Lower leg skin (tissue), 3 donors: ENCODE results near the gene PTHLH.

ENCODE experiments used
- POLR2A ChIP-seq, 2 donors: fragments of 450-650 bp; IDR thresholded peaks; one replicate each; pipeline ENCODE4 v1.6.1; 2016 to 2017; ENCODE audit warnings: antibody characterized with exemption in 2 of 2, mild to moderate bottlenecking in 1 of 2, moderate library complexity in 1 of 2
- TF ChIP-seq, protein P1 (sequence below), 3 donors: fragments of 450-650 bp; IDR thresholded peaks; one replicate each; pipeline ENCODE4 v1.5.1; 2016; ENCODE audit warnings: antibody characterized with exemption in 3 of 3, mild to moderate bottlenecking in 3 of 3, moderate library complexity in 2 of 3

DNA sequence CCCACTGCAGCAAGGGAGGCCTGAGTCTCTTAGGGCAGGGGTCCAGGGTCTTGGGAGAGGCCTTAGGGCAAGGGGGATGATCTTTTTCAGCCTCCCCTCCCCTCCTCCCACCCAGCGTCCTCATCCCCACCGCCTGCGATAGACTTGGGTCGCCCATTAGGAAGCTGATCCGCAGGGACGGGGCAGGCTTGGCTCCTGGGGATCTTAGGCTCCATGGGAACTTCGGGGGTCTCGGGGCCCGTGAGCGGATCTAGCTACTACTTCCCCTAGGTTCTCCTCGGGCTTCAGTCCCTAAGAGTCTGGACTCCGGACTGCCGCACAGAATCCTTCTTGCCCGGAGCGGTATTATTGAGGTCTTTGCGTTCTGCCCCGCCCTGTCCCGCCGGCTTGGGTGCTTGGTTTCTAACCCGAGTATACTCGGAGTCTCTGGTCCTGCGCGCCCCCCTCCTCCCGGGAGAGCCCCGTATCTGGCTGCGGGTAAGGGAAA lies 2.2 kb upstream of the PTHLH start:
- TF ChIP-seq, protein P1, sequence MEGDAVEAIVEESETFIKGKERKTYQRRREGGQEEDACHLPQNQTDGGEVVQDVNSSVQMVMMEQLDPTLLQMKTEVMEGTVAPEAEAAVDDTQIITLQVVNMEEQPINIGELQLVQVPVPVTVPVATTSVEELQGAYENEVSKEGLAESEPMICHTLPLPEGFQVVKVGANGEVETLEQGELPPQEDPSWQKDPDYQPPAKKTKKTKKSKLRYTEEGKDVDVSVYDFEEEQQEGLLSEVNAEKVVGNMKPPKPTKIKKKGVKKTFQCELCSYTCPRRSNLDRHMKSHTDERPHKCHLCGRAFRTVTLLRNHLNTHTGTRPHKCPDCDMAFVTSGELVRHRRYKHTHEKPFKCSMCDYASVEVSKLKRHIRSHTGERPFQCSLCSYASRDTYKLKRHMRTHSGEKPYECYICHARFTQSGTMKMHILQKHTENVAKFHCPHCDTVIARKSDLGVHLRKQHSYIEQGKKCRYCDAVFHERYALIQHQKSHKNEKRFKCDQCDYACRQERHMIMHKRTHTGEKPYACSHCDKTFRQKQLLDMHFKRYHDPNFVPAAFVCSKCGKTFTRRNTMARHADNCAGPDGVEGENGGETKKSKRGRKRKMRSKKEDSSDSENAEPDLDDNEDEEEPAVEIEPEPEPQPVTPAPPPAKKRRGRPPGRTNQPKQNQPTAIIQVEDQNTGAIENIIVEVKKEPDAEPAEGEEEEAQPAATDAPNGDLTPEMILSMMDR (IDR thresholded peaks at IDR 0.05), result no peak
- TF ChIP-seq POLR2A (IDR thresholded peaks at IDR 0.05), result no peak
